ENCODE results near the gene TMEM37. TPM values are rescaled to one million over a fixed set of nuclear protein-coding genes. Genes with fewer than 3 reads are reported as not detected.

TMEM37 gene
- total RNA-seq, 1 donor from 2014 or later: not detected

DNA sequence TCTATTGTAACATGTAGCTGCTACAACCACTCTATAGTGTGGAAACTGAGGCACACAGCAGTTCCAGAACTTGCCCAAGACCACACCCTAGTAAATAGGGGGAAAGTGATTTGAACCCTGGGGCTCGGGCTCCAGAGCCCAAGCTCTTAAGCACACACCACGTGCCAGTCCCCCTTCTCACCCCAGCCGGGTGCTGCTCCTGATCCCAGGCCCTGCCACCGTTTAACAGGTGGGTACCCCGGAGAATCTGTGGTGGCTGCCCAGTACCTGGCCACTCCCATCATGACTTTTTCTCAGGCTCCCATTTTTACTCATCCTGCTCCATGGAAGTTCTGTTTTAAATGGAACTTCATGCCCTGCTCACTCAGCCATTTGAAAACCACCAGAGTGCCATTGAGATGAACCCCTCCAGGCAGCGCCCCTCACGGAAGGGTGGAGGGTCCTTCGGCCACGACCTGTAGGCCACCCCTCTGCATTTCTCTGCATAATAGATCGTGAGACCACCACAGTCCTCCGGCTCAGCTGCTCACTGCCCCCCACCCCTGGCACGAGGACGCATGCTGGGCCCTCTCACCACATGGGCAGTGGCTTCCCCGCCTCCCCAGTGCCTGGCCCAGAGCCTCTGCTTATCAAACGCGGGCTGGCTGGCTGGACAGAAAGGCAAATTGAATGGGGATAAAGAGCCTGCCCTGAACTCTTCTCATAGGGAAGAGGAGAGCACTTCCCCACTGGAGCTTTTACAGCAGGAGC, 42.1 kb downstream of the TMEM37 start:
- Histone ChIP-seq H3K27me3 (ENCODE audit: control insufficient read depth, insufficient read depth, low read length) (no peaks in the 10 kb centered on the region), H3K36me3 (ENCODE audit: control insufficient read depth, insufficient read depth, low read length) (no peaks in the 10 kb centered on the region), H3K4me3 (ENCODE audit: low read depth, low read length) (no peak overlapping the region)
- no peak for FAIRE-seq
- no peak for DNase-seq (ENCODE audit: low read depth)
- TF ChIP-seq CTCF (IDR thresholded peaks at IDR 0.05; ENCODE audit: insufficient read depth, low read length, severe bottlenecking): no peak

DNA sequence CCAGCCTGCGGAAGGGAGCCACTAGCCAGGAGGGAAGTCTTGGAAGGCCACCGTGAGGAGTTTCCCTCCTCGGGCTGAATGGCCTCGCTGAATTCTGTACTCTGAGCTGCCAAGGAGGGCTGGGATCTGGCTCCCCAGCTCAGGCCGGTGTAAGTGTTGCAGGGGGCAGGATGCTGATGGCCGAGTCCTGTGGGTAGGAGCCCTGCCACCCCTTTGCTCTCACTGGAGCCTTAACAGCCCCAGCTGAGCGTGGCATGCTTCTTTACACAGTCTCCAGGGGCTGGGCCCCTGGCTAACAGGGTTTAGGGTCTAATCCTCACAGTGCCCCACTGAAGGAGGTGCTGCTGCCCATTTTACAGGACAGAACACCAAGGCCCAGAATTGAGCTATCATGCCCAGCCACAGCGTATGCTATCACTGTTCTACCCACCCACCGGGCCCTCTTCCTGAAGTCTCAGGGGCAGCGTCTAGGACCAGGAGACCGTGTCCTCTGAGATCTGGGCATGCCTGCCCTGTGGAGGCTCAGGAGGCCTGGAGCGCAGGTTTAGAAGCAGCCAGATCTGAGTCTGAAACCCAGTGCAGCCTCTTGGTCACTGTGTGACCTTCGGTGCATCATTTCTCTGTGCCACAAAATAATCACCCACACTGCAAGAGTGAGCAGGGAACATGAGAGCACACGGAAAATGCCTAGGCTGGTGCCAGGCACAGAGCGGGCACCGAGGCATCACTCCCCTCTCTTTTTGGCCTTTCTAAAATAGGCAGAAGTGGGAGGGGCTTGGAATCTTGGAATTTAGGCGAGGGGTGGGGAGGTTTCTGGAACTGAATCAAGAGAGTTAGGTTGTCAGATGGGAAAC, 42.9 kb downstream of the TMEM37 start:
- no peak overlapping the region for H3K4me3 ChIP-seq (ENCODE audit: low read depth, low read length)
- no peak for TF ChIP-seq CTCF (IDR thresholded peaks at IDR 0.05; ENCODE audit: insufficient read depth, low read length, severe bottlenecking)
- FAIRE-seq: no peak
- H3K36me3 ChIP-seq (ENCODE audit: control insufficient read depth, insufficient read depth, low read length): no peaks in the 10 kb centered on the region
- DNase-seq (ENCODE audit: low read depth): no peak
- H3K27me3 ChIP-seq (ENCODE audit: control insufficient read depth, insufficient read depth, low read length): no peaks in the 10 kb centered on the region

DNA sequence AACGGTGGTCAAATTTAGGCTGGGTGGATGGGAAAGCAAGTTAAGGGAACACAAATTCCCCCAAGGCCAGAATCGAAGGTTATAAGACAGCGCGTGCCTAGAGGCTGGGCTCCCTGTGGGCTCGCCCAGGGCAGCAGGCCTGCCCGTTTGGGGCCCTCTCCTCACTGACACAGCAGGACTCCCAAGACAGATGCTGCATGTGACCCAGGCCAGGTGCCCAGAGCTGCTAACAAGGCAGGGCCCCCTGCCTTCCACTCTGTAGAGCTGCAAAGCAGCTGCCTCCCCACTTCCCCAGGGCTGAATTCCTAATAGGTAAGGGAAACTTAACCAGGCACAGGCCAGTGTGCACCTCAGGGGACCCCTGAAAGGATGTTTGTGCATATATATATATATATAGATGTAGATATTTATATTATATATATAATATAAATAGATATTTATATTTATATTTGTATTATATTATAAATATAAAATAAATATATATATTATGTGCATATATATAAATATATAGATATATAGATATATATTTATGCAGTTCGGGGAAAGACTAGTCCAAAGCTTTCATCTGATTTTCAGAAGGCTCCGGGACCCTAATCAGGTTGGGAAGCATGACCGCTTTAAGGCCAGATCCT, 43.7 kb downstream of the TMEM37 start:
- DNase-seq (ENCODE audit: low read depth) (no peak), FAIRE-seq (no peak)
- H3K4me3 ChIP-seq (ENCODE audit: low read depth, low read length): no peak overlapping the region
- H3K36me3 ChIP-seq (ENCODE audit: control insufficient read depth, insufficient read depth, low read length): no peaks in the 10 kb centered on the region
- H3K27me3 ChIP-seq (ENCODE audit: control insufficient read depth, insufficient read depth, low read length): no peaks in the 10 kb centered on the region
- no peak for TF ChIP-seq CTCF (IDR thresholded peaks at IDR 0.05; ENCODE audit: insufficient read depth, low read length, severe bottlenecking)

DNA sequence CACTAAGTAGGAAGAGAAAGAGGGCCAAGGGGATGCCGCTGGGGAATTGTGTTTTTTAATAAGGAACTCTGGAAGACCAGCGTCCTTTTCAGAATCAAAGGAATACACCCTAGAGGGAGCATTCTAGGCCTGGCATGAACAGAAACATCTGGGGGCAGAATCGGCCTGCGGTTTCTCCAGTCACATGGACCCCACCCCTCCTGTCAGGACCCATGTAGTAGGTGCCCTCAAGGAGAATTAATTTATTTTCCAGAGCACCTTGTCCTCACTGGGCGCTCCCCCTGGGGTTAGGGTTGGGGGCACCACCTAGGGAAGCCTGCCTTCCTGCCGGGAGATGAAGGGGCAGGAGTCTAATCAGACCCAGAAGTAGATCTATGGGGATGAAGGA, 44.2 kb downstream of the TMEM37 start:
- Histone ChIP-seq H3K36me3 (ENCODE audit: control insufficient read depth, insufficient read depth, low read length) (no peaks in the 10 kb centered on the region), H3K27me3 (ENCODE audit: control insufficient read depth, insufficient read depth, low read length) (no peaks in the 10 kb centered on the region), H3K4me3 (ENCODE audit: low read depth, low read length) (no peak overlapping the region)
- no peak for DNase-seq (ENCODE audit: low read depth)
- TF ChIP-seq CTCF (IDR thresholded peaks at IDR 0.05; ENCODE audit: insufficient read depth, low read length, severe bottlenecking): no peak
- FAIRE-seq: no peak

DNA sequence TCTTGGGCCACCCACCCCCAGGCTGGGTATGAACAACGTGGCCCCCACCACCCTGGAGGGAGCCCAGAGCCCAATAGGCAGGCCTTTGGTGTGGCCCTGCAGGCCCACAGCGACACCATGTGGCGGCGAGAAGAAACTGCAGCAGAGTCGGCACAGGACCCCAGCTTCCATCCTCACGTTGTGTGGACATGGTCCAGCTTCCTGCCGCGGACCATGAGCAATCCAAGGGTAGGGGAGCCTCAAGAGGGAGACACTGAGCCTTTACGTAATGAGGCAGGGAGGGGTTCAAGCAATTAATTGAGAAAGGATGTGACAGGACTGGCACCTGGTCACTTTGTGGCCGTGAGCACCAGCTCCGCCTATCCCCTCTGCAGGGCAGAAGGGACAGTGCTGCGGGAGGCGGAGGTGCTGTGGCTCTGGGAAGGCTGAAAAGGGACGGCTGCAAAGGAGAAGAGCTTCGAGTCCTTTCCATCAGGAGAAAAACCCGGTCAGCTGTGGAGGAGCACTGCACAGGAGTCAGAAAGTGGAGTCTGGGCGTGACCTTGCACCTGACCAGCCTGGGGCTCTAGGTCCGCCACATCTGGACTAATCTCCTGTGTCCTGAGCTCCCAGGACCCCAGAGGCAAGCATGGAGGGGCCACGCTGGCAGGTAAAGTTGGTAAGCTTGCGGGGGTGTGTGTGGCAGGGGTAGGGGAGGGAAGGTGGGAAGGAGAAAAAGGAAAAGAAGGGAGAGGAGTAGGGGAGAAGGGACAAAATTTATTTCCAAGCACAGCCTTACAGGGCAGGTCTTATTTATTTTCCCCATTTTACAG, 44.9 kb downstream of the TMEM37 start:
- DNase-seq (ENCODE audit: low read depth): peak; percentile 43
- H3K27me3 ChIP-seq (ENCODE audit: control insufficient read depth, insufficient read depth, low read length): no peaks in the 10 kb centered on the region
- H3K36me3 ChIP-seq (ENCODE audit: control insufficient read depth, insufficient read depth, low read length): no peaks in the 10 kb centered on the region
- no peak for FAIRE-seq
- peak; percentile 96 for TF ChIP-seq CTCF (IDR thresholded peaks at IDR 0.05; ENCODE audit: insufficient read depth, low read length, severe bottlenecking)
- H3K4me3 ChIP-seq (ENCODE audit: low read depth, low read length): no peak overlapping the region
